ENCODE results near the gene MATCAP1.

The MATCAP1 gene

DNA sequence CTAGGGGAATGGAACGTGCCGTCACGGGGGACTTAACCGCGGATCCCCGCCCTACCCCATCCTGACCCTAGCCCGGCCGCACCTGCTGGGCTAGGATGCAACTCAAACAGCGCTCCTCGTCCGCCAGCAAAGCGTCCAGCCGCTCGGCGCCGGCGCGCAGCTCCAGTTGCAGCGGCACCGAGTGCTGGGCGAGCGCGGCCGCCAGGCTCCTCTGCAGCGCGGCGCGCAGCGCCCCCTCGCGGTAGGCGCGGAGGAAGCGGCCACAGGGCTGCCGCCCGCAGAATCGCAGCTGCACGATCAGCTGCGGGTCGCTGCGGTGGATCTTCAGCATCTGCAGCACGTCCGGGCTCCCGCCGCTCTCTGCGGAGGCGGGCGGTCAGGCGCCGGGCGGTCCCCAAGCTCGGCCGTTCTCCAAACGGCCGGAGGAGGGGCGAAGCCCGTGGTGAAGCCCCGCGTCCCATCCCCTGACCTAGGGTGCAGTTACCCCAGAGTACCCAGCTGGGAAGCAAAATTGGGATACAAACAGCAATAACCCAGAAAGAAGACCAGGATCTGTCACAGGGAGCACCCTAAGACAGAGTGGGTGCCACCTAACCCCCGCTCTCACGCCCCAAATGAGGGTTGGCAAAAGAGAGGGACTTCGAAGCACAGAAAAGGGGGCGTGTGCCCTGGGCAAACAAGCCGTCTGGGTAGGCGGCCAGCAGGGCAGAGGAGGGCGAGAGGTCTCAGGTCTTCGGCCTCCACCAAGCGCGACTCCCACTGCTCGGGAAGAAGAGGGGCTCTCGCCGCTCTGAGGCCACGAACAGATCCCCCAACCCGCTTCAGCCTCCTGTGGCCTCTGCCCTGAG lies 28.2 kb downstream of the MATCAP1 start:
- DNase-seq: peak; percentile 95

- no peak for DNase-seq
Observed at GRCh38 chr16:67154578-67155294, 29.0 kb downstream of the MATCAP1 start.

- no peak for DNase-seq
Observed at GRCh38 chr16:67151431-67152097, 32.2 kb downstream of the MATCAP1 start.

- peak; percentile 76 for DNase-seq
Observed at GRCh38 chr16:67150833-67151396, 32.8 kb downstream of the MATCAP1 start, which contains the start of gene B3GNT9. Gene B3GNT9, minus strand, starts transcription at chr16:67150998. Its CDS starts 513 bp downstream, at chr16:67150485.

DNA sequence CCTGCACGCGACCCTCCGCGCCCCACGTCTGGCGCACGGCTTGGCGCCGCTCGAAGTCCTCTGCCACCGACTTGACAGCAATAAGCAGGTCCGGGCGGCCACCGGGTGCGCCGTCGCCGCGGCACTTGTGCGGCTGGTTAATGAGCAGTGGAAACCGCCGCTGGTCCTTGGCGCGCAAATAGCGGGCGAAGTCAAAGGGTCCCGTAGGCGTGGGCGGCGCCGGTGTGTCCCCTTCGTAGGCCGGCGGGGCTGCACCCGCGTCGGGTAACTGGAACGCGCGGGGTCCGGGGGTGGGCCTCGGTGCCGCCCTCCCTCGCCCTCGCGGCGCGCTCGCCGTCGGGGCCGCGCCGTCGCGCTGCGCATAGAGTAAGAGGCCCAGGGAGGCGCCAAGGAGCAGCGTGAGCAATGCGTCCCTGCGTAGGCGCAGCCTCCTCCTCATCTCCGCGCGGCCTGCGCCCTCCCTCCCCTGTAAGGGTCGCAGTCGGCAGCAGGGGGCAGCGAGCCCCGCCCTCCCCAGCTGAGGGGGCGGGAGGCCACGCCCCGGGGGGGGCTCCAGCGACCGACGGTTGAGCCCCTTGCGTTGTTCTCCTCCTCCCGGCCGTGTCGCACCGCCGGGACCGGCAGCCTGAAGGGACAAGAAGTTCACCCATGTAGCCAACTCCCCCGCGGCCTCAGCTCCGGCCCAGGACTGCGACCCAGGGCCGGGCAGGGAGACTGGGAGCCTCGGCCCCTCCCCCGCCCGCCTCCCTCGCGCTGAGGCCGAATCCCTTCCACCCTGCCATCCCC lies 33.5 kb downstream of the MATCAP1 start:
- peak; percentile 77 for DNase-seq

GRCh38 chr16:67149276-67150046 lies 34.3 kb downstream of the MATCAP1 start:
- DNase-seq: no peak

GRCh38 chr16:67148656-67149275 lies 35.0 kb downstream of the MATCAP1 start:
- DNase-seq: no peak

DNA sequence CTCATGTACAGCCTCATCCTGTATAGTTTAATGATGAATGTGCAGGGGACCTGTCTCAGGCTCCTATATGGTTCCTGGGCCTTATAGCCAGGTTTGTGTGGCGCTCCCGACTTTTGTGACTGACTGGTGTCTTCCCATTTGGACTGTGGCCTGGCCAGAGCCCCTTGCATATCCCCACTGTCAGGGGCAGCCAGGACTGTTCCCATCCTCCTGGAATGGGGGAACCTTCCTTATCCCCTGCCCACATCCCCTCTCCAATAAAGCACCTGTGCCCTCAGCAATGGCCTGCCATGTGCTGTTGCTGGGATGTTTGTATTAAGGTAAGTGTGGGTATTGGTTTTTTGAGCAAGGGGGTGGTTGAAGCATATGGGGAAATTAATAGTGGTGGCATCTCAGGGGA lies 35.5 kb downstream of the MATCAP1 start:
- no peak for DNase-seq

- no peak for DNase-seq
Observed at GRCh38 chr16:67147437-67148140, 36.2 kb downstream of the MATCAP1 start.

GRCh38 chr16:67146523-67147357 lies 37.0 kb downstream of the MATCAP1 start:
- no peak for DNase-seq

DNA sequence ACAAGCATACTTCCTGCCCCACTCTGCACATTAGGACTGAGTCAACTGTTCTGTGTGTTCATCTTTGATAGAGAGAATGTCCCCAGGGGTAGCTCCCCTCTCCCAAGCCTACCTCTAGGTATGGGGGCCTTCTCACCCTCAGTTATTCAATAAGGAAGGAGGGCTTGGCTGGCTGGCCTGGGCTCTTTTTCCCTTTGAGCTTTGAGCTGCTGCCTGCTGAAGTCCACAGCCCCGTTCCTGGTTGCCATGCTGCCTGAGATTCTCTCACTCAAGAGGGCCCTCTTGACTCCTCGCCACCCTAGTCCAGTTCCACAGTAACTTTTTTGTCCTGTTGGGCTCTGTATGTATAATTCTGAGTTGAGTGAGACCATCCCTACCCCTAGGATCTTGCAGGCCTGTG lies 38.0 kb downstream of the MATCAP1 start:
- DNase-seq: no peak

- DNase-seq: no peak
Observed at GRCh38 chr16:67144943-67145342, 38.8 kb downstream of the MATCAP1 start.

GRCh38 chr16:67142342-67142741 lies 41.4 kb downstream of the MATCAP1 start:
- no peak for DNase-seq

- DNase-seq: no peak
Observed at GRCh38 chr16:67141391-67141790, 42.4 kb downstream of the MATCAP1 start.

DNA sequence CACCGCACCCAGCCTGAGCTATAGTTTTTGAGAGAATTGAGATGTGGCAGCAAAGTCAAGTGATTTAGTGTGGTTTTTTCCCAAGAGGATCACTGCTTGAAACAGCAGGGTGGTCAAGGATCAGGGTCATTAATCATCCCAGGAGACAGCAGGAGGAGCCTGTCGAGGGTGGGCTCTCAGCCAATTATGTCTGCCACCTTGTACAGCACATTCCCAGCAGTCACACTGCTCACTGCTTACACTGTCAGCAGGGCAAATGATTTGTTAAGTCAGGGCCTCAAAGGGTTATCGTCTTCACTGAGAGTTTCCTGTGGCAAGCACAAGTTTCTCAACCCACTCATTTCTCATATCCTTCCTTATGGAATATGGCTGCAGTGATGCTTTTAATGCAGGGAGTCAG lies 46.2 kb downstream of the MATCAP1 start:
- DNase-seq: no peak

DNA sequence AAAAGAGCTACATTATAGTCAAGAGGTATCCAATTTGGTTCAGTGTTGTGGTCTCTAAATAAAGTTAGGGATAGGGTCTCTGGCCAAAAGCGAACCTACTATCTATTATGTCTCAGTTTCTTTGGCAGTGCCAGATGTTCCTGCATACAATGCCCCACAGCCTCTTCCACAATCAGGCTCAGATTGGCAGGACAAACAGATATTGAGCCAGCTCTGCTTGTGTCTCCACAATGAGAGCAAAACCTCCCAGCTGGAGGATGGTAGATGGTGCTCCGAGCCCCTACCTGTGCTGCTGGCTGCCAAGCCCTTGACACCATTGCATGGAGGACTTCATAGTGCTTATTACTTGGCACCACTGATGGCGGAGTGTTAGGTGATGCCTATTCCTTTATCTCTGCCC lies 54.3 kb downstream of the MATCAP1 start:
- no peak for DNase-seq

DNA sequence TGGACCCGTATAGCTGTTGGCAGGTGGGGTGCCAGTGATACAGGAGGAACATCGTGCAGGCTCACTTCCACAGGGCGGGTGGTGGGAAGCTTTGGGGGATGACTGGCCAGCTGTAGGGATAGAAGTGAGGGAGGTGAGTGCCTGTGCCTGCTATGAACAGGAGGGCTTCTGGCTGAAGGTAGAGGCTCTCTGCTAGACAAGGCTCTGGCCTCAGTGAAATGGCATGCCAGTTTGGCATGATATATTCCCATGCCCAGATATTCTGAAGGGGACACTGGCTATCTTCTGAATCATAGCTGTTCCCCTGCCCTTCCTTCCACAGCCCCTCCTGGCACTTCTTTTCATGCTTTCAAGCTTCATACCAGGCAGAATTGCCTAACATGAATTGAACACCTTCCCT lies 54.9 kb downstream of the MATCAP1 start:
- no peak for DNase-seq

DNA sequence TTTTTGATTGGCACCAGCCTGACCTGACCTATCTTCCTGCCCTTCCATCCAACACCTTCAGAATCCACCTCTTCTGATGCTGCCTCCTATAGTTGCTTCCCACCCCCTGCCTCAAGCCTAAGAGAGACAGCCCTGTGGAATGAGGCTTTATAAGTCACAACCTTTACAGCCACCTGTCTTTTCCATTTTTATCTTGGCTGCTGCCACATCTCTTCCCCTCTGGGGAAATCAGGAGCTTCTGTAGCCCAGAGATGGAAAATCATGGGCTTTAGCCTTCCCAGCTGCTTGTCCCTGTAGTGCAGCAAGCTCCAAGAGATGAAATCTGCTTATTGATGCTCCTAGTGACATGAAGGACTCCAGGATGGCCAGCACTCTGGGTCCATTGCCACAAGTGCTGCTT lies 55.3 kb downstream of the MATCAP1 start:
- DNase-seq: no peak
